Measurements from ENCODE around the gene ATL1. TPM values are rescaled to one million over a fixed set of nuclear protein-coding genes. Genes with fewer than 3 reads are reported as not detected.

Gene ATL1
- total and polyA plus RNA-seq, 2 experiments from 2014 or later = 3.5 to 7.0 TPM

DNA sequence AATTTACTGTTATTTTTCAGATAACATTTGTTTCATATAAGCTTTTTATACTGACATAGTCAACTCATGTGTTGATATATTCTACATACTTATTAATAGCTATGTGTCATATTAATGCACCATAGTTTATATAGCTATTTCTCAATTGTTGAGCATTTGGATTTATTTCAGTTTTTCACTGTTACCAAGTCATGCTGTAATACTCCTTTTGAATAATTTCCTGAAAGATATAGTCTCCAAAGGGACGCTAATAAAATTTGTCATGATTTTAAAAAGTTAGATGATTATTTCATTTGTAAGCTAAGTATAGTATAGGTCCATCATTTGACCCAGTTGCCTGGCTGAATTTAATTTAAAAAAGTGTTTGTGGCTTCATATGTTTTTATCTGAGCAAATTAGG, 47.8 kb downstream of the ATL1 start (continued):
- TF ChIP-seq, protein P1, sequence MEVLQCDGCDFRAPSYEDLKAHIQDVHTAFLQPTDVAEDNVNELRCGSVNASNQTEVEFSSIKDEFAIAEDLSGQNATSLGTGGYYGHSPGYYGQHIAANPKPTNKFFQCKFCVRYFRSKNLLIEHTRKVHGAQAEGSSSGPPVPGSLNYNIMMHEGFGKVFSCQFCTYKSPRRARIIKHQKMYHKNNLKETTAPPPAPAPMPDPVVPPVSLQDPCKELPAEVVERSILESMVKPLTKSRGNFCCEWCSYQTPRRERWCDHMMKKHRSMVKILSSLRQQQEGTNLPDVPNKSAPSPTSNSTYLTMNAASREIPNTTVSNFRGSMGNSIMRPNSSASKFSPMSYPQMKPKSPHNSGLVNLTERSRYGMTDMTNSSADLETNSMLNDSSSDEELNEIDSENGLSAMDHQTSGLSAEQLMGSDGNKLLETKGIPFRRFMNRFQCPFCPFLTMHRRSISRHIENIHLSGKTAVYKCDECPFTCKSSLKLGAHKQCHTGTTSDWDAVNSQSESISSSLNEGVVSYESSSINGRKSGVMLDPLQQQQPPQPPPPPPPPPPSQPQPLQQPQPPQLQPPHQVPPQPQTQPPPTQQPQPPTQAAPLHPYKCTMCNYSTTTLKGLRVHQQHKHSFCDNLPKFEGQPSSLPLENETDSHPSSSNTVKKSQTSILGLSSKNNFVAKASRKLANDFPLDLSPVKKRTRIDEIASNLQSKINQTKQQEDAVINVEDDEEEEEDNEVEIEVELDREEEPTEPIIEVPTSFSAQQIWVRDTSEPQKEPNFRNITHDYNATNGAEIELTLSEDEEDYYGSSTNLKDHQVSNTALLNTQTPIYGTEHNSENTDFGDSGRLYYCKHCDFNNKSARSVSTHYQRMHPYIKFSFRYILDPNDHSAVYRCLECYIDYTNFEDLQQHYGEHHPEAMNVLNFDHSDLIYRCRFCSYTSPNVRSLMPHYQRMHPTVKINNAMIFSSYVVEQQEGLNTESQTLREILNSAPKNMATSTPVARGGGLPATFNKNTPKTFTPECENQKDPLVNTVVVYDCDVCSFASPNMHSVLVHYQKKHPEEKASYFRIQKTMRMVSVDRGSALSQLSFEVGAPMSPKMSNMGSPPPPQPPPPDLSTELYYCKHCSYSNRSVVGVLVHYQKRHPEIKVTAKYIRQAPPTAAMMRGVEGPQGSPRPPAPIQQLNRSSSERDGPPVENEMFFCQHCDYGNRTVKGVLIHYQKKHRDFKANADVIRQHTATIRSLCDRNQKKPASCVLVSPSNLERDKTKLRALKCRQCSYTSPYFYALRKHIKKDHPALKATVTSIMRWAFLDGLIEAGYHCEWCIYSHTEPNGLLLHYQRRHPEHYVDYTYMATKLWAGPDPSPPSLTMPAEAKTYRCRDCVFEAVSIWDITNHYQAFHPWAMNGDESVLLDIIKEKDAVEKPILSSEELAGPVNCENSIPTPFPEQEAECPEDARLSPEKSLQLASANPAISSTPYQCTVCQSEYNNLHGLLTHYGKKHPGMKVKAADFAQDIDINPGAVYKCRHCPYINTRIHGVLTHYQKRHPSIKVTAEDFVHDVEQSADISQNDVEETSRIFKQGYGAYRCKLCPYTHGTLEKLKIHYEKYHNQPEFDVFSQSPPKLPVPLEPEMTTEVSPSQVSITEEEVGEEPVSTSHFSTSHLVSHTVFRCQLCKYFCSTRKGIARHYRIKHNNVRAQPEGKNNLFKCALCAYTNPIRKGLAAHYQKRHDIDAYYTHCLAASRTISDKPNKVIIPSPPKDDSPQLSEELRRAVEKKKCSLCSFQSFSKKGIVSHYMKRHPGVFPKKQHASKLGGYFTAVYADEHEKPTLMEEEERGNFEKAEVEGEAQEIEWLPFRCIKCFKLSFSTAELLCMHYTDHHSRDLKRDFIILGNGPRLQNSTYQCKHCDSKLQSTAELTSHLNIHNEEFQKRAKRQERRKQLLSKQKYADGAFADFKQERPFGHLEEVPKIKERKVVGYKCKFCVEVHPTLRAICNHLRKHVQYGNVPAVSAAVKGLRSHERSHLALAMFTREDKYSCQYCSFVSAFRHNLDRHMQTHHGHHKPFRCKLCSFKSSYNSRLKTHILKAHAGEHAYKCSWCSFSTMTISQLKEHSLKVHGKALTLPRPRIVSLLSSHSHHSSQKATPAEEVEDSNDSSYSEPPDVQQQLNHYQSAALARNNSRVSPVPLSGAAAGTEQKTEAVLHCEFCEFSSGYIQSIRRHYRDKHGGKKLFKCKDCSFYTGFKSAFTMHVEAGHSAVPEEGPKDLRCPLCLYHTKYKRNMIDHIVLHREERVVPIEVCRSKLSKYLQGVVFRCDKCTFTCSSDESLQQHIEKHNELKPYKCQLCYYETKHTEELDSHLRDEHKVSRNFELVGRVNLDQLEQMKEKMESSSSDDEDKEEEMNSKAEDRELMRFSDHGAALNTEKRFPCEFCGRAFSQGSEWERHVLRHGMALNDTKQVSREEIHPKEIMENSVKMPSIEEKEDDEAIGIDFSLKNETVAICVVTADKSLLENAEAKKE (CRISPR knock-in tag; IDR thresholded peaks at IDR 0.05) = no peak
- TF ChIP-seq STAT1 (IDR thresholded peaks at IDR 0.05; ENCODE audit: unreplicated experiment) (no peak), ZNF331 (CRISPR knock-in tag; IDR thresholded peaks at IDR 0.05; ENCODE audit: low read depth) (no peak)
- TF ChIP-seq, protein P2, sequence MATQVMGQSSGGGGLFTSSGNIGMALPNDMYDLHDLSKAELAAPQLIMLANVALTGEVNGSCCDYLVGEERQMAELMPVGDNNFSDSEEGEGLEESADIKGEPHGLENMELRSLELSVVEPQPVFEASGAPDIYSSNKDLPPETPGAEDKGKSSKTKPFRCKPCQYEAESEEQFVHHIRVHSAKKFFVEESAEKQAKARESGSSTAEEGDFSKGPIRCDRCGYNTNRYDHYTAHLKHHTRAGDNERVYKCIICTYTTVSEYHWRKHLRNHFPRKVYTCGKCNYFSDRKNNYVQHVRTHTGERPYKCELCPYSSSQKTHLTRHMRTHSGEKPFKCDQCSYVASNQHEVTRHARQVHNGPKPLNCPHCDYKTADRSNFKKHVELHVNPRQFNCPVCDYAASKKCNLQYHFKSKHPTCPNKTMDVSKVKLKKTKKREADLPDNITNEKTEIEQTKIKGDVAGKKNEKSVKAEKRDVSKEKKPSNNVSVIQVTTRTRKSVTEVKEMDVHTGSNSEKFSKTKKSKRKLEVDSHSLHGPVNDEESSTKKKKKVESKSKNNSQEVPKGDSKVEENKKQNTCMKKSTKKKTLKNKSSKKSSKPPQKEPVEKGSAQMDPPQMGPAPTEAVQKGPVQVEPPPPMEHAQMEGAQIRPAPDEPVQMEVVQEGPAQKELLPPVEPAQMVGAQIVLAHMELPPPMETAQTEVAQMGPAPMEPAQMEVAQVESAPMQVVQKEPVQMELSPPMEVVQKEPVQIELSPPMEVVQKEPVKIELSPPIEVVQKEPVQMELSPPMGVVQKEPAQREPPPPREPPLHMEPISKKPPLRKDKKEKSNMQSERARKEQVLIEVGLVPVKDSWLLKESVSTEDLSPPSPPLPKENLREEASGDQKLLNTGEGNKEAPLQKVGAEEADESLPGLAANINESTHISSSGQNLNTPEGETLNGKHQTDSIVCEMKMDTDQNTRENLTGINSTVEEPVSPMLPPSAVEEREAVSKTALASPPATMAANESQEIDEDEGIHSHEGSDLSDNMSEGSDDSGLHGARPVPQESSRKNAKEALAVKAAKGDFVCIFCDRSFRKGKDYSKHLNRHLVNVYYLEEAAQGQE (IDR thresholded peaks at IDR 0.05; ENCODE audit: unreplicated experiment) = no peak

DNA sequence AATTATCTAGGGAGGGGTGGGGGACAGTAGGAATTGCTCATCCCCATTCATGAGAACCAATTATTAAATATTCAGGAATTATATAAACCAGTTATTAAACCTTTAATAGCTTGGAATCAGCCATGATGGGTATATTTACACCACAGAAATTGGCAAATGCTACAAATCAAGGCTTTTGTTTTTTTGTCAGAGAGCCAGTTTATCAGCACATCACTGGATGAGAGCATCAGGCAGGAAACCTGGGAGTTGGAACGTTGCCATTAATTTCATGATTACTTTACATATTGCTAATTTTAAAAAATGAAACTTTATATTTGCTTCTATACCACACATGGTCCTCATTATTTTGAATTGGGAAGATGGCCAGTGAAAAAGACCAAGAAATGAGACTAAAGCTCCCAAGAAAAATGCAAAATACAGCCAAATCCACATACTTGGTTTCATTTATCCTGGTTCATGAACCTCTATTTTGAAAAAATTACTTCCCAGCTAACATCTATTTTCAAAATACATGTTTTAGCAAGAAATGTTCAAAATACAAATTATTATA, 48.4 kb downstream of the ATL1 start:
- H3K4me3 ChIP-seq = no peak overlapping the region
- H3K36me3 ChIP-seq (ENCODE audit: insufficient read depth) = no peaks in the 10 kb centered on the region
- DNase-seq (ENCODE audit: low spot score) (no peak), ATAC-seq (no peak)
- no peaks in the 10 kb centered on the region for H3K4me1 Mint-ChIP-seq
- H3K4me2 ChIP-seq = no peak overlapping the region
- no peaks in the 10 kb centered on the region for H3K79me2 ChIP-seq (replicated peaks; ENCODE audit: insufficient read depth)
- H2AFZ ChIP-seq = no peak overlapping the region
- H3K9me2 ChIP-seq (ENCODE audit: insufficient read depth) = no peaks in the 10 kb centered on the region
- no peaks in the 10 kb centered on the region for H3K4me1 ChIP-seq (ENCODE audit: insufficient read depth)
- no peaks in the 10 kb centered on the region for H3K9me3 Mint-ChIP-seq
- no peak overlapping the region for H3K27ac Mint-ChIP-seq
- no peaks in the 10 kb centered on the region for H3F3A ChIP-seq (replicated peaks; ENCODE audit: low read depth)
- no peak overlapping the region for H3K27ac ChIP-seq (ENCODE audit: low read depth)
- H3K27me3 Mint-ChIP-seq (ENCODE audit: insufficient read depth, low read depth, poor library complexity) = no peaks in the 10 kb centered on the region
- H4K20me1 ChIP-seq (replicated peaks; ENCODE audit: insufficient read depth) = no peaks in the 10 kb centered on the region
- no peaks in the 10 kb centered on the region for H3K27me3 ChIP-seq (ENCODE audit: insufficient read depth)
- no peaks in the 10 kb centered on the region for H3K36me3 Mint-ChIP-seq (ENCODE audit: low read depth)
- H3K4me3 Mint-ChIP-seq = no peak overlapping the region
- TF ChIP-seq, protein P3, sequence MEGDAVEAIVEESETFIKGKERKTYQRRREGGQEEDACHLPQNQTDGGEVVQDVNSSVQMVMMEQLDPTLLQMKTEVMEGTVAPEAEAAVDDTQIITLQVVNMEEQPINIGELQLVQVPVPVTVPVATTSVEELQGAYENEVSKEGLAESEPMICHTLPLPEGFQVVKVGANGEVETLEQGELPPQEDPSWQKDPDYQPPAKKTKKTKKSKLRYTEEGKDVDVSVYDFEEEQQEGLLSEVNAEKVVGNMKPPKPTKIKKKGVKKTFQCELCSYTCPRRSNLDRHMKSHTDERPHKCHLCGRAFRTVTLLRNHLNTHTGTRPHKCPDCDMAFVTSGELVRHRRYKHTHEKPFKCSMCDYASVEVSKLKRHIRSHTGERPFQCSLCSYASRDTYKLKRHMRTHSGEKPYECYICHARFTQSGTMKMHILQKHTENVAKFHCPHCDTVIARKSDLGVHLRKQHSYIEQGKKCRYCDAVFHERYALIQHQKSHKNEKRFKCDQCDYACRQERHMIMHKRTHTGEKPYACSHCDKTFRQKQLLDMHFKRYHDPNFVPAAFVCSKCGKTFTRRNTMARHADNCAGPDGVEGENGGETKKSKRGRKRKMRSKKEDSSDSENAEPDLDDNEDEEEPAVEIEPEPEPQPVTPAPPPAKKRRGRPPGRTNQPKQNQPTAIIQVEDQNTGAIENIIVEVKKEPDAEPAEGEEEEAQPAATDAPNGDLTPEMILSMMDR (conservative IDR thresholded peaks at IDR 0.05; ENCODE audit: low read depth in 2 of 2) = no peak
- TF ChIP-seq NANOG (IDR thresholded peaks at IDR 0.05; ENCODE audit: borderline replicate concordance) (no peak), POLR2AphosphoS5 (IDR thresholded peaks at IDR 0.05; ENCODE audit: low read depth) (no peak), JUNB (IDR thresholded peaks at IDR 0.05; ENCODE audit: unreplicated experiment) (no peak), ZNF114 (CRISPR knock-in tag; IDR thresholded peaks at IDR 0.05) (no peak), ZNF331 (CRISPR knock-in tag; IDR thresholded peaks at IDR 0.05; ENCODE audit: low read depth) (no peak), STAT1 (IDR thresholded peaks at IDR 0.05; ENCODE audit: unreplicated experiment) (no peak)
- TF ChIP-seq, protein P4, sequence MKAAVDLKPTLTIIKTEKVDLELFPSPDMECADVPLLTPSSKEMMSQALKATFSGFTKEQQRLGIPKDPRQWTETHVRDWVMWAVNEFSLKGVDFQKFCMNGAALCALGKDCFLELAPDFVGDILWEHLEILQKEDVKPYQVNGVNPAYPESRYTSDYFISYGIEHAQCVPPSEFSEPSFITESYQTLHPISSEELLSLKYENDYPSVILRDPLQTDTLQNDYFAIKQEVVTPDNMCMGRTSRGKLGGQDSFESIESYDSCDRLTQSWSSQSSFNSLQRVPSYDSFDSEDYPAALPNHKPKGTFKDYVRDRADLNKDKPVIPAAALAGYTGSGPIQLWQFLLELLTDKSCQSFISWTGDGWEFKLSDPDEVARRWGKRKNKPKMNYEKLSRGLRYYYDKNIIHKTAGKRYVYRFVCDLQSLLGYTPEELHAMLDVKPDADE (IDR thresholded peaks at IDR 0.05) = no peak

Data from GM23338 (cell line).